ENCODE measurements around the gene HS3ST6. TPM values are rescaled to one million over a fixed set of nuclear protein-coding genes. Genes with fewer than 3 reads are reported as not detected.

Gene HS3ST6
- total RNA-seq, 1 donor from 2014 or later: not detected

DNA sequence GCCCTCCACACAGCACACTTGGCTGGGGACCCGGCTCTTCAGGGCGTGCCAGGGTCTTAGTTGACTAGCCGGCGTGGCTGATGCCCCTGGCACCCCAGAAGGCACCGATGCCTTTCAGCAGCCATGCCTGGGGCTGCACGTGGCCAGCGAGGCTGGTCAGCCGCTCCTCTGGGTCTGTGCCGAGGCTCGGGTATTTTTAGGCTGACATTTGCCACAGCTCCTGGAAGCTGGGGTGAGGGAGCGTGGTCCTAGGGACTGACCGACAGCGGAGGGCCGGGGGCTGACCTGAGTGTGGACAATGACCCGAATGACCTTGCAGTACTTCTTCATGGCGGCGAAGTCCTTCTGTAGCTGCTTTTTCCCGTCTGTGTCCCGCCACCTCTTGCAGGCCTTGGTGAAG is 32.3 kb upstream of the HS3ST6 start:
- H3K4me3 ChIP-seq: no peak overlapping the region
- no peak for DNase-seq (ENCODE audit: low spot score)
- no peak overlapping the region for H3K27ac ChIP-seq
- H3K9me3 Mint-ChIP-seq: no peaks in the 10 kb centered on the region
- H3K27ac Mint-ChIP-seq: no peak overlapping the region
- no peaks in the 10 kb centered on the region for H3K79me2 ChIP-seq (ENCODE audit: low read depth)
- no peaks in the 10 kb centered on the region for H4K20me1 ChIP-seq (ENCODE audit: low read depth)
- H3K4me1 ChIP-seq: no peaks in the 10 kb centered on the region
- TF ChIP-seq, protein P1, sequence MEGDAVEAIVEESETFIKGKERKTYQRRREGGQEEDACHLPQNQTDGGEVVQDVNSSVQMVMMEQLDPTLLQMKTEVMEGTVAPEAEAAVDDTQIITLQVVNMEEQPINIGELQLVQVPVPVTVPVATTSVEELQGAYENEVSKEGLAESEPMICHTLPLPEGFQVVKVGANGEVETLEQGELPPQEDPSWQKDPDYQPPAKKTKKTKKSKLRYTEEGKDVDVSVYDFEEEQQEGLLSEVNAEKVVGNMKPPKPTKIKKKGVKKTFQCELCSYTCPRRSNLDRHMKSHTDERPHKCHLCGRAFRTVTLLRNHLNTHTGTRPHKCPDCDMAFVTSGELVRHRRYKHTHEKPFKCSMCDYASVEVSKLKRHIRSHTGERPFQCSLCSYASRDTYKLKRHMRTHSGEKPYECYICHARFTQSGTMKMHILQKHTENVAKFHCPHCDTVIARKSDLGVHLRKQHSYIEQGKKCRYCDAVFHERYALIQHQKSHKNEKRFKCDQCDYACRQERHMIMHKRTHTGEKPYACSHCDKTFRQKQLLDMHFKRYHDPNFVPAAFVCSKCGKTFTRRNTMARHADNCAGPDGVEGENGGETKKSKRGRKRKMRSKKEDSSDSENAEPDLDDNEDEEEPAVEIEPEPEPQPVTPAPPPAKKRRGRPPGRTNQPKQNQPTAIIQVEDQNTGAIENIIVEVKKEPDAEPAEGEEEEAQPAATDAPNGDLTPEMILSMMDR (IDR thresholded peaks at IDR 0.05): no peak
- no peak for TF ChIP-seq EZH2 (IDR thresholded peaks at IDR 0.05)
- TF ChIP-seq EZH2phosphoT487 (IDR thresholded peaks at IDR 0.05): no peak
- H3K27me3 Mint-ChIP-seq (ENCODE audit: insufficient read depth, low read depth): peaks cover 6% of the 10 kb centered on the region
- H3F3A ChIP-seq (ENCODE audit: low read depth): no peaks in the 10 kb centered on the region
- no peaks in the 10 kb centered on the region for H3K36me3 Mint-ChIP-seq
- H3K9me3 ChIP-seq (ENCODE audit: low read depth): no peaks in the 10 kb centered on the region
- H3K4me2 ChIP-seq: no peak overlapping the region
- no peak overlapping the region for H3K4me3 Mint-ChIP-seq
- H3K27me3 ChIP-seq: no peaks in the 10 kb centered on the region
- no peak overlapping the region for H3K9ac ChIP-seq
- no peaks in the 10 kb centered on the region for H3K36me3 ChIP-seq
- peaks cover 5% of the 10 kb centered on the region for H3K4me1 Mint-ChIP-seq
- H2AFZ ChIP-seq (replicated peaks): no peak overlapping the region

DNA sequence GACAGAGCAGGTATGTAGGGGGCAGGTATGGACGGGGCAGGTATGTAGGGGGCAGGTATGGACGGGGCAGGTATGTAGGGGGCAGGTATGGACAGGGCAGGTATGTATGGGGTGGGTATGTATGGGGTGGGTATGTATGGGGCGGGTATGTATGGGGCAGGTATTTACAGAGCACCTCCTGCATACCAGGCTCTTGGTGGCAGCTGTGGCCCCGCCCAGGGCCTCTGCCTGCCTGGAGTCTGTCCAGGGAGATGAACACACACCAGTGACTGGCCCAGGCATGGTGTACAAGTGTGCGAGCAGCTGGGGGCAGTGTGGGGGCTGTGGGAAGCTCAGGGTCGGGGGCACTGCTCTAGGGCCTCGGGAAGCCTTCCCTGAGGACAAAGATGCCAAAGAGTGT is 31.8 kb upstream of the HS3ST6 start:
- no peak overlapping the region for H3K27ac ChIP-seq
- Mint-ChIP-seq H3K4me3 (no peak overlapping the region), H3K9me3 (no peaks in the 10 kb centered on the region), H3K27ac (no peak overlapping the region), H3K4me1 (peaks cover 5% of the 10 kb centered on the region), H3K36me3 (no peaks in the 10 kb centered on the region), H3K27me3 (ENCODE audit: insufficient read depth, low read depth) (peaks cover 6% of the 10 kb centered on the region)
- no peaks in the 10 kb centered on the region for H4K20me1 ChIP-seq (ENCODE audit: low read depth)
- no peak overlapping the region for H2AFZ ChIP-seq (replicated peaks)
- H3K4me3 ChIP-seq: no peak overlapping the region
- no peaks in the 10 kb centered on the region for H3F3A ChIP-seq (ENCODE audit: low read depth)
- no peaks in the 10 kb centered on the region for H3K36me3 ChIP-seq
- no peaks in the 10 kb centered on the region for H3K27me3 ChIP-seq
- TF ChIP-seq EZH2 (IDR thresholded peaks at IDR 0.05): no peak
- TF ChIP-seq, protein P1 (IDR thresholded peaks at IDR 0.05): no peak
- no peak for TF ChIP-seq EZH2phosphoT487 (IDR thresholded peaks at IDR 0.05)
- no peaks in the 10 kb centered on the region for H3K4me1 ChIP-seq
- H3K9me3 ChIP-seq (ENCODE audit: low read depth): no peaks in the 10 kb centered on the region
- no peak for DNase-seq (ENCODE audit: low spot score)
- no peak overlapping the region for H3K9ac ChIP-seq
- H3K4me2 ChIP-seq: no peak overlapping the region
- no peaks in the 10 kb centered on the region for H3K79me2 ChIP-seq (ENCODE audit: low read depth)

DNA sequence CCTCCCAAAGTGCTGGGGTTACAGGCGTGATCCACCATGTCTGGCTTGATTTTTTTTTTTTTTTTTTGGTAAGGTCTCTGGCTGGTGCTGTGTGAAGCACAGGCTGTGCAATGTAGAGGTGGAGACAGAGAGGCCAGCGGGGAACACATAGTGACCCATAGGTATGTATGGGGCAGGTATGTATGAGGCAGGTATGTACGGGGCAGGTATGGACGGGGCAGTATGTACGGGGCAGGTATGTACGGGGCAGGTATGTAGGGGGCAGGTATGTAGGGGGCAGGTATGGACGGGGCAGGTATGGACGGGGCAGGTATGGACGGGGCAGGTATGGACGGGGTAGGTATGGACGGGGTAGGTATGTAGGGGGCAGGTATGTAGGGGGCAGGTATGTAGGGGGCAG is 31.3 kb upstream of the HS3ST6 start:
- no peak for DNase-seq (ENCODE audit: low spot score)
- Mint-ChIP-seq H3K27ac (no peak overlapping the region), H3K36me3 (no peaks in the 10 kb centered on the region), H3K9me3 (no peaks in the 10 kb centered on the region), H3K4me3 (no peak overlapping the region), H3K27me3 (ENCODE audit: insufficient read depth, low read depth) (peaks cover 6% of the 10 kb centered on the region), H3K4me1 (peaks cover 6% of the 10 kb centered on the region)
- H3K4me2 ChIP-seq: no peak overlapping the region
- H3K4me1 ChIP-seq: no peaks in the 10 kb centered on the region
- H3F3A ChIP-seq (ENCODE audit: low read depth): no peaks in the 10 kb centered on the region
- TF ChIP-seq EZH2 (IDR thresholded peaks at IDR 0.05) (no peak), EZH2phosphoT487 (IDR thresholded peaks at IDR 0.05) (no peak)
- TF ChIP-seq, protein P1 (IDR thresholded peaks at IDR 0.05): no peak
- H3K9ac ChIP-seq: no peak overlapping the region
- no peaks in the 10 kb centered on the region for H3K9me3 ChIP-seq (ENCODE audit: low read depth)
- no peaks in the 10 kb centered on the region for H4K20me1 ChIP-seq (ENCODE audit: low read depth)
- no peak overlapping the region for H3K4me3 ChIP-seq
- no peak overlapping the region for H3K27ac ChIP-seq
- no peaks in the 10 kb centered on the region for H3K79me2 ChIP-seq (ENCODE audit: low read depth)
- H2AFZ ChIP-seq (replicated peaks): no peak overlapping the region
- H3K36me3 ChIP-seq: no peaks in the 10 kb centered on the region
- H3K27me3 ChIP-seq: no peaks in the 10 kb centered on the region

DNA sequence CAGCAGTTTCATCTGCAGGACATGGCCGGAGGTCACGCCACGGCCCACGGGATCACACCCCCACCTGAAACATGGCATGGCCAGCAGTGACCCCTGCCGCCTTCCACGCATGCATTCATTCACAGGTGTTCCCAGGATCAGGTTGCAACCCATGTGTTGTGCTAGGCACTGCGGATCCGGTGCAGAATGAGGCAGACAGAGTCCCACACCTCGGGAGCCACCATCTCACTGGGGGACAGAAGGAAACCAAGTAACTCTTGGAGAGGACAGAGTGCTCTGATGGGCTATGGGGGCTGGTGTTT is 29.1 kb upstream of the HS3ST6 start:
- Histone ChIP-seq H3K4me3 (no peak overlapping the region), H2AFZ (replicated peaks) (no peak overlapping the region), H4K20me1 (ENCODE audit: low read depth) (no peaks in the 10 kb centered on the region), H3F3A (ENCODE audit: low read depth) (peaks cover 9% of the 10 kb centered on the region), H3K79me2 (ENCODE audit: low read depth) (peaks cover 6% of the 10 kb centered on the region), H3K4me1 (peaks cover 3% of the 10 kb centered on the region), H3K36me3 (no peaks in the 10 kb centered on the region), H3K9me3 (ENCODE audit: low read depth) (no peaks in the 10 kb centered on the region), H3K27ac (no peak overlapping the region), H3K27me3 (no peaks in the 10 kb centered on the region), H3K9ac (no peak overlapping the region), H3K4me2 (no peak overlapping the region)
- Mint-ChIP-seq H3K4me1 (peaks cover 9% of the 10 kb centered on the region), H3K9me3 (no peaks in the 10 kb centered on the region), H3K4me3 (no peak overlapping the region), H3K36me3 (no peaks in the 10 kb centered on the region), H3K27me3 (ENCODE audit: insufficient read depth, low read depth) (peaks cover 2% of the 10 kb centered on the region), H3K27ac (no peak overlapping the region)
- TF ChIP-seq, protein P1 (IDR thresholded peaks at IDR 0.05): no peak
- TF ChIP-seq EZH2phosphoT487 (IDR thresholded peaks at IDR 0.05): no peak
- TF ChIP-seq EZH2 (IDR thresholded peaks at IDR 0.05): no peak
- no peak for DNase-seq (ENCODE audit: low spot score)
